K562 (cell line): ENCODE measurements around the gene CRYBG2. TPM values are rescaled to one million over a fixed set of nuclear protein-coding genes. Genes with fewer than 3 reads are reported as not detected.

Experiments used
- DDX20 ChIP-seq: fragments of 450-650 bp; IDR thresholded peaks from 2 replicates; pipeline ENCODE4 v1.6.1; 2016; ENCODE audit warnings: missing genetic modification characterization, low read depth, mild to moderate bottlenecking, missing compliant biosample characterization, moderate library complexity
- DNMT1 ChIP-seq: fragments of 450-650 bp; IDR thresholded peaks from 2 replicates; pipeline ENCODE4 v1.6.1; 2016; ENCODE audit warnings: antibody characterized with exemption, mild to moderate bottlenecking
- E2F4 ChIP-seq: sonication (generic); formaldehyde crosslinking; IDR thresholded peaks from 2 replicates; pipeline ENCODE4 v1.8.0; 2022; ENCODE audit warnings: mild to moderate bottlenecking, low read depth, missing genetic modification reagents
- E2F8 ChIP-seq: fragments of 450-650 bp; IDR thresholded peaks from 2 replicates; pipeline ENCODE4 v1.7.1; 2018; ENCODE audit warnings: mild to moderate bottlenecking, low read depth; ENCODE audit not compliant: partially characterized antibody
- FOXA1 ChIP-seq: fragments of 450-650 bp; IDR thresholded peaks from 2 replicates; pipeline ENCODE4 v1.6.1; 2016; ENCODE audit warnings: mild to moderate bottlenecking, borderline replicate concordance
- FOXJ3 ChIP-seq: sonication (generic); formaldehyde crosslinking; IDR thresholded peaks from 2 replicates; pipeline ENCODE4 v1.4.0; 2020; ENCODE audit warnings: mild to moderate bottlenecking, missing genetic modification reagents
- HNRNPH1 ChIP-seq: fragments of 200-400 bp; formaldehyde crosslinking; optimal IDR thresholded peaks from 2 replicates; pipeline ENCODE3; 2017; ENCODE audit warnings: low read depth, mild to moderate bottlenecking, low read length, moderate library complexity
- HNRNPL ChIP-seq: fragments of 200-400 bp; formaldehyde crosslinking; IDR thresholded peaks from 2 replicates; pipeline ENCODE4 v1.6.1; 2017; ENCODE audit warnings: low read depth, mild to moderate bottlenecking, low read length
- MEF2A ChIP-seq: IDR thresholded peaks from 2 replicates; pipeline ENCODE4 v1.6.1; 2011; ENCODE audit warnings: low read depth, mild to moderate bottlenecking, low read length, moderate library complexity; ENCODE audit not compliant: control insufficient read depth
- MLX ChIP-seq, 2 experiments: fragments of 450-650 bp in 1 of 2; sonication (generic) in 1 of 2; formaldehyde crosslinking; conservative IDR thresholded peaks; 2 replicates each; pipeline versions ENCODE4 v1.4.0 to v1.8.1; 2020 to 2022; ENCODE audit warnings: mild to moderate bottlenecking in 1 of 2, missing genetic modification reagents in 1 of 2
- MTA1 ChIP-seq: fragments of 450-650 bp; IDR thresholded peaks from 2 replicates; pipeline ENCODE4 v1.6.1; 2017; ENCODE audit warnings: borderline replicate concordance
- SIN3B ChIP-seq: fragments of 450-650 bp; IDR thresholded peaks from 2 replicates; pipeline ENCODE4 v1.6.1; 2017; ENCODE audit warnings: low read depth, mild to moderate bottlenecking, moderate library complexity
- TRIM25 ChIP-seq: fragments of 450-650 bp; IDR thresholded peaks from 2 replicates; pipeline ENCODE4 v1.7.0; 2016; ENCODE audit warnings: borderline replicate concordance
- ZZZ3 ChIP-seq: fragments of 450-650 bp; IDR thresholded peaks from 2 replicates; pipeline ENCODE4 v1.6.1; 2016; ENCODE audit warnings: antibody characterized with exemption, mild to moderate bottlenecking, moderate library complexity
- polyA plus RNA-seq, 8 experiments: library from polyadenylated mRNA; depleted of rRNA in 4 of 8; stranded (reverse) in 5 of 8; unstranded in 3 of 8; fragments of >200 nt; fragmentation: Nextera tagmentation in 2 of 8; fragmentation: Illumina TruSeq in 1 of 8; extraction: Ambion mirVana in 2 of 8; extraction: Trizol in 1 of 8; gene quantifications; 2 replicates each; pipeline versions ENCODE4 v1.2.1 to v1.2.3, GENCODE V29; 2011 to 2014; ENCODE audit warnings: inconsistent platforms in 1 of 8, missing spikeins in 1 of 8
- total RNA-seq, 7 experiments: library from RNA; depleted of rRNA in 6 of 7; stranded (reverse); fragments of >200 nt in 6 of 7; fragmentation: Illumina TruSeq in 2 of 7; extraction: Trizol in 2 of 7; gene quantifications; 2 replicates each; pipeline versions ENCODE4 v1.2.1 to v1.2.3, GENCODE V29; 2011 to 2021; ENCODE audit warnings: low replicate concordance in 1 of 7

CRYBG2 gene
- total and polyA plus RNA-seq, 9 of the 15 experiments (the other 6 are each of a cell fraction or from before 2014, with no cell fraction given) = 0.39 to 8.5 (median 3.7) TPM

- 0 out of 4 replicates have a peak, but pooled peaks of 1 of the 2 experiments have one; percentile 19 for TF ChIP-seq MLX (CRISPR knock-in tag; conservative IDR thresholded peaks at IDR 0.05)
- TF ChIP-seq HNRNPH1 = no peak
- 0 out of 2 replicates have a peak, but pooled peaks have one; percentile 19 for TF ChIP-seq MTA1
- TF ChIP-seq HNRNPL = peak; percentile 78
- no peak for TF ChIP-seq FOXJ3 (CRISPR knock-in tag)
- TF ChIP-seq DDX20 (tag) = no peak
- TF ChIP-seq MEF2A = no peak
- TF ChIP-seq DNMT1 = 0 out of 2 replicates have a peak, but pooled peaks have one; percentile 84
- no peak for TF ChIP-seq FOXA1
- no peak for TF ChIP-seq SIN3B
- no peak for TF ChIP-seq ZZZ3
- no peak for TF ChIP-seq E2F4
- no peak for TF ChIP-seq TRIM25
- peak; percentile 76 for TF ChIP-seq E2F8
These were observed 74.2 kb downstream of the CRYBG2 start, which contains the start of gene SH3BGRL3 (continued) for GRCh38 chr1:26279456-26280332.
